ENCODE measurements around the gene PRR9.

- TF ChIP-seq CTCF (IDR thresholded peaks at IDR 0.05) (no peak), POLR2A (IDR thresholded peaks at IDR 0.05) (no peak)
Observed at GRCh38 chr1:153262462-153263157, 45.2 kb downstream of the PRR9 start.
